PC-9 (cell line): Measurements from ENCODE around the gene PLEKHA7.

Experiments used
- EZH2 ChIP-seq: fragments of 200-600 bp; sonication (generic); IDR thresholded peaks from 2 replicates; pipeline ENCODE4 v1.8.0; 2017; ENCODE audit warnings: antibody characterized with exemption, low read depth
- TF ChIP-seq, protein P1 (sequence below): fragments of 200-600 bp; sonication (generic); conservative IDR thresholded peaks from 2 replicates; pipeline ENCODE4 v1.6.1; 2017; ENCODE audit warnings: mixed run types, antibody characterized with exemption, mild to moderate bottlenecking, moderate library complexity

DNA sequence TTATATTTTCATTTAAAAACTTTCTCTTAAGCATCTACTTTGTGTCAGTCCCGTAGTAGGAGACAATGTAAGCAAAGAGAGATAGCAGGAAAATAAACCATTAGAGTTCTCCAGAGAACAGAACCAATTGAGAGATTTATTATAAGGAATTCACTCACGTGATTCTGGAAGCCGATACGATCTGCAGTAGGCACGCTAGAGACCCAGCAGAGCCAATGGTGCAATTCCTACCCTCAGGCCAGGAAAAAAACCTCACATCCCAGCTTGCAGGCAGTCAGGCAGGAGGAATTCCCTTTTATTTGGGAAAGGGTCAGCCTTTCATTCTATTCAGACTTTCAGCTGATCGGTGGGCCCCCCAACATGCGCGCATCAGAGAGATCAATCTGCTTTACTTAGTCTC lies 7.3 kb upstream of the PLEKHA7 start:
- TF ChIP-seq, protein P1, sequence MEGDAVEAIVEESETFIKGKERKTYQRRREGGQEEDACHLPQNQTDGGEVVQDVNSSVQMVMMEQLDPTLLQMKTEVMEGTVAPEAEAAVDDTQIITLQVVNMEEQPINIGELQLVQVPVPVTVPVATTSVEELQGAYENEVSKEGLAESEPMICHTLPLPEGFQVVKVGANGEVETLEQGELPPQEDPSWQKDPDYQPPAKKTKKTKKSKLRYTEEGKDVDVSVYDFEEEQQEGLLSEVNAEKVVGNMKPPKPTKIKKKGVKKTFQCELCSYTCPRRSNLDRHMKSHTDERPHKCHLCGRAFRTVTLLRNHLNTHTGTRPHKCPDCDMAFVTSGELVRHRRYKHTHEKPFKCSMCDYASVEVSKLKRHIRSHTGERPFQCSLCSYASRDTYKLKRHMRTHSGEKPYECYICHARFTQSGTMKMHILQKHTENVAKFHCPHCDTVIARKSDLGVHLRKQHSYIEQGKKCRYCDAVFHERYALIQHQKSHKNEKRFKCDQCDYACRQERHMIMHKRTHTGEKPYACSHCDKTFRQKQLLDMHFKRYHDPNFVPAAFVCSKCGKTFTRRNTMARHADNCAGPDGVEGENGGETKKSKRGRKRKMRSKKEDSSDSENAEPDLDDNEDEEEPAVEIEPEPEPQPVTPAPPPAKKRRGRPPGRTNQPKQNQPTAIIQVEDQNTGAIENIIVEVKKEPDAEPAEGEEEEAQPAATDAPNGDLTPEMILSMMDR, result no peak
- TF ChIP-seq EZH2, result no peak
